ENCODE data around the gene CGREF1. TPM values are rescaled to one million over a fixed set of nuclear protein-coding genes. Genes with fewer than 3 reads are reported as not detected.
A peak's percentile ranks its signal among the peaks of the same experiment; 100 is the strongest.

The CGREF1 gene
- total RNA-seq, 4 donors from 2014 or later, result 1.1 to 4.2 (median 2.6) TPM

- no peak for TF ChIP-seq EP300 (IDR thresholded peaks at IDR 0.05)
- no peak for TF ChIP-seq POLR2AphosphoS5 (IDR thresholded peaks at IDR 0.05)
- TF ChIP-seq POLR2A (IDR thresholded peaks at IDR 0.05), result no peak
- no peak for TF ChIP-seq CTCF (IDR thresholded peaks at IDR 0.05)
- DNase-seq (ENCODE audit: low spot score in 2 of 2), result peak in 1 of 2 donors; percentile 20
- WGBS, result 86% methylated on average over 6 of the region's 6 CpGs
- Histone ChIP-seq H3K36me3 (no peaks in the 10 kb centered on the region), H3K4me3 (no peak overlapping the region), H3K9me3 (no peaks in the 10 kb centered on the region), H3K27ac (no peak overlapping the region), H3K27me3 (no peaks in the 10 kb centered on the region), H3K4me1 (no peaks in the 10 kb centered on the region)
Observed at GRCh38 chr2:27158468-27158867, 39.5 kb upstream of the CGREF1 start.

GRCh38 chr2:27155069-27155520, 36.2 kb upstream of the CGREF1 start:
- peak in 1 of 2 donors; percentile 51 for DNase-seq (ENCODE audit: low spot score in 2 of 2)
- H3K27me3 ChIP-seq, result no peaks in the 10 kb centered on the region
- no peak overlapping the region for H3K4me3 ChIP-seq
- H3K4me1 ChIP-seq, result no peaks in the 10 kb centered on the region
- TF ChIP-seq CTCF (IDR thresholded peaks at IDR 0.05) (no peak), POLR2AphosphoS5 (IDR thresholded peaks at IDR 0.05) (no peak), EP300 (IDR thresholded peaks at IDR 0.05) (no peak), POLR2A (IDR thresholded peaks at IDR 0.05) (no peak)
- WGBS, result 61% methylated on average over 9 of the region's 9 CpGs
- no peak overlapping the region for H3K27ac ChIP-seq
- H3K36me3 ChIP-seq, result no peaks in the 10 kb centered on the region
- H3K9me3 ChIP-seq, result no peaks in the 10 kb centered on the region

- no peak overlapping the region for H3K4me3 ChIP-seq
- H3K27me3 ChIP-seq, result no peaks in the 10 kb centered on the region
- H3K27ac ChIP-seq, result no peak overlapping the region
- WGBS, result 70% methylated on average over 6 of the region's 6 CpGs
- TF ChIP-seq EP300 (IDR thresholded peaks at IDR 0.05) (no peak), POLR2A (IDR thresholded peaks at IDR 0.05) (no peak), CTCF (IDR thresholded peaks at IDR 0.05) (no peak), POLR2AphosphoS5 (IDR thresholded peaks at IDR 0.05) (no peak)
- no peaks in the 10 kb centered on the region for H3K36me3 ChIP-seq
- no peaks in the 10 kb centered on the region for H3K4me1 ChIP-seq
- H3K9me3 ChIP-seq, result no peaks in the 10 kb centered on the region
- DNase-seq (ENCODE audit: low spot score in 2 of 2), result peak in 1 of 2 donors; percentile 48
Observed at GRCh38 chr2:27154488-27154887, 35.6 kb upstream of the CGREF1 start.

- peak in 1 of 2 donors; percentile 11 for DNase-seq (ENCODE audit: low spot score in 2 of 2)
- TF ChIP-seq CTCF (IDR thresholded peaks at IDR 0.05) (no peak), POLR2AphosphoS5 (IDR thresholded peaks at IDR 0.05) (no peak), POLR2A (IDR thresholded peaks at IDR 0.05) (no peak), EP300 (IDR thresholded peaks at IDR 0.05) (no peak)
- no peak overlapping the region for H3K4me3 ChIP-seq
Observed at GRCh38 chr2:27152796-27153464, 34.0 kb upstream of the CGREF1 start.

GRCh38 chr2:27152102-27152795, 33.3 kb upstream of the CGREF1 start:
- H3K4me1 ChIP-seq, result no peaks in the 10 kb centered on the region
- H3K27ac ChIP-seq, result no peak overlapping the region
- H3K36me3 ChIP-seq, result no peaks in the 10 kb centered on the region
- DNase-seq (ENCODE audit: low spot score in 2 of 2), result peak in 1 of 2 donors; percentile 37
- H3K4me3 ChIP-seq, result no peak overlapping the region
- H3K9me3 ChIP-seq, result no peaks in the 10 kb centered on the region
- WGBS, result 93% methylated on average over 8 of the region's 8 CpGs
- TF ChIP-seq POLR2A (IDR thresholded peaks at IDR 0.05) (no peak), EP300 (IDR thresholded peaks at IDR 0.05) (no peak), CTCF (IDR thresholded peaks at IDR 0.05) (no peak), POLR2AphosphoS5 (IDR thresholded peaks at IDR 0.05) (no peak)
- H3K27me3 ChIP-seq, result peaks cover 3% of the 10 kb centered on the region

More at GRCh38 chr2:27152796-27153464, 34.0 kb upstream of the CGREF1 start:
- Histone ChIP-seq H3K9me3 (no peaks in the 10 kb centered on the region), H3K36me3 (no peaks in the 10 kb centered on the region), H3K27me3 (peaks cover 3% of the 10 kb centered on the region), H3K27ac (no peak overlapping the region), H3K4me1 (no peaks in the 10 kb centered on the region)
- 67% methylated on average over 2 of the region's 2 CpGs for WGBS
